HG03139 (cell line): ENCODE results near the gene PCNX2.
"Not testable (repeated sequence)": the region's sequence is repeated elsewhere in the genome, so short reads cannot be mapped to it uniquely, and the experiment has no call there.

Source experiments
- ATAC-seq: cut with Tn5 transposase; IDR thresholded peaks from one replicate; pipeline ENCODE4 v1.9.1; 2021; ENCODE audit not compliant: unreplicated experiment

The PCNX2 gene

DNA sequence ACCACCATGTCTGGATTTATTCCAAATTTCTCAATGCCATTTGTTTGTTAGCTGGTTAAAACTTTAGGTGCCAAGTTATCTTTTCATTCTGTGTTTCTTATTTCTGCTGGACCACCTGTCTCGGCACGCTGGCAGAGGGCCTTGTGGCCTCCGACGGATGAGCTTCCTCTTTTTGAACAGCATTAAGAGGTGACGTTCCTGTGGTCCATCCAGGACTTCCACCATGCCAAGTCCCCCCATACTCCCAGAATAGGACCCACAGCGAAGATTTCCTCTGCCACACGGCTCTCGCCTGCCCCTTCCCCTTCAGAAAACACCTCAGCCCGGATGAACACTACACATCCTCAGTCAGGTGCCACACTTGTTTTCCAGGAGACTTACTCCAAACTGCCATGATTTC lies 271.3 kb downstream of the PCNX2 start:
- no peak for ATAC-seq

DNA sequence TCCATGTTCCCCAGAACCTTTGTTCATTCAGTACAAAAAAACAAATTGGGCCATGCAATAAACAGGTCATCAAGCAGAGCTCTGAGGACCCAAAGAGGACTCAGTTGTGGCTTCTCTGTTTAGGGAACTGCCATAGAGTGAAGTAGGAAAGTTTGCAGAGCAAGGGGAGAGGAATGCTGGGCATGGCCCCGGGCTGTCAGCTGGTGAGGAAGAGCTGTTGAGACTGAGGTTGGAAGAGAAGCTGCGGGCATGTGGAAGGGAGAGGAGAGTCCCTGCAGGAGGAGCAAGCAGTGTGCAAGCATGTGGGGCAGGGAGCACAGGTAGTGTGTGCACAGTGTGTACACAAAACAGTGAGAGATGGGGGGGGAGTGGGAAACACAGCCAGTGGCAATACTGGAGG lies 273.3 kb downstream of the PCNX2 start:
- no peak for ATAC-seq

DNA sequence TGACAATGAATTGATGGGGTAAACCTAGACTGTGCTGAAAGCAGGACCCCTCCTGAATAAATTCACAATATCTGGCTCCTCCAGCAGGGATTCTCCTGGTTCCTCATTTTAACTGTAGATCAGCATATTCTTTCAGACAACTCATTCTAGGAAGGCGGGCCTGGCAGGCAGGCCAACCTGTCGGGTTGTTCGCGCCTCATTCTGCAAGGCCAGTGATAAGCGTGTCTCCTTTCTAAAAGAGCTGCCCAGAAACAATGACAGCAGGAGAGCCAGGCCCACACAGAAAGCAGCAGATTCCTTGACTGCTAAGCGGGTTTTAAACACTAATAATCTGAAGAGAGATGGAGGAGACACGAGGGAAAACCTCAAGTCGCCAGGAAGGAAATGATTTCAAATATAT lies 275.1 kb downstream of the PCNX2 start:
- ATAC-seq, result no peak

DNA sequence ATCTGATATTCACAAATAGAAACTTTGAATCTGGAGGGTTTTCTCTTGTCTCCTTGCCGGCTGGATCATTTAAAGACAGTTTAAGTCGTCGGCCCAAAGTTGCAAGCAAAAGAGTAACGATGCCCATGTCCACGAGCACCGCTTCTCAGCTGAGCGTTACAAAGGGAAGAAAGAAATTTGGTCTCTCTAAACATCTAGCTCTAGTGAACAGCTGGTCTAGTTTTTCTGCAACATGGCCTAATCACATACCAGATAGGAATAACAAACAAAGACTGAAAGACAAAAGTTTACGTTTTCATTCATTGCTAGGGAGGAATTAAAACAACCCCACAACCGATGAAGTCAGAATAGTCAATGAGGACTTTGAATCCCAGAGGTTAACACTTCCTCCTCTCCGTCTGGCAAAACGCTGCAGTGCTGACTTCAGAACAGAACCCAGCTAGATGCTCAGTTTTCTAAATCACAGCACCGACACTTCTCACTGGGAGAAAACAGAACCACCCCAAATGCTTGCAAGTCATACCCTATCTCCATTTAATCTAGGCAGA lies 275.7 kb downstream of the PCNX2 start:
- no peak for ATAC-seq

DNA sequence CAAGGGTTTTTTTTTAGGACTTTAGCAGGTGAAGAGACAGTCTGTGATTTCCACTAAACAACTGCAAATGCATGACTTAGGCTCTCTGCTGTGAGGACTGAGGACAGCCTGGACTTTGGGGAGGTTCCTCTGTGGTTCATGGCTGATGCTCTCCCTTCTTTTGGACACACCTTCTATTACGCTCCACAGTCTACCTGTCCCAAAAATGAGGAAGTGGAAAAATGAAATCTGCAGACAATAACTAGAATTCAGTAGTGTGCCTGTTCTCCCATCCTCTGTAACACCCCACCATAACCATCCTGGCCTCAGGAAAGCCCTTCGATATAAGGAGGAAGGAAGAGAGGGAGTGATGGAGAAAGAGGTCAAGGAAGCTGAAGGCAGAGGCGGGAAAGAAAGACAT lies 276.4 kb downstream of the PCNX2 start:
- ATAC-seq, result no peak

DNA sequence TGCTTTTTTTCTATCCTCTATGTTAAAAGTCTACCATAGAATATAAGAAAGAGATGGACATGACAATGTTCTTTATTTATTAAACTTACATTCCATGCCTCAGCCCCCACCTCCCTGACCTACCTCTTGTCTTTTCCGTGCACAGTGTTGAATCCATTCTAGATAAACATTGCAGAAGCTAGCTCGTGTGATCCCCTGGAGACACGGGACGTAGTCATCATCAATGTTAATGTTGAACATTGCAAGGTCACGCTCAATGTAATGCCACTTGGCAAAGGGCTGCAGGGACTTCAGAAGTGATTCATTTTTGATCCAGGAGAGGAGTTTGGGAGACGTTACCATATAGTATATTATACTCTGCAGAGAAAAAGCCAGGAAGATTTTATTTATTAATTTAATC lies 278.7 kb downstream of the PCNX2 start:
- no peak for ATAC-seq

DNA sequence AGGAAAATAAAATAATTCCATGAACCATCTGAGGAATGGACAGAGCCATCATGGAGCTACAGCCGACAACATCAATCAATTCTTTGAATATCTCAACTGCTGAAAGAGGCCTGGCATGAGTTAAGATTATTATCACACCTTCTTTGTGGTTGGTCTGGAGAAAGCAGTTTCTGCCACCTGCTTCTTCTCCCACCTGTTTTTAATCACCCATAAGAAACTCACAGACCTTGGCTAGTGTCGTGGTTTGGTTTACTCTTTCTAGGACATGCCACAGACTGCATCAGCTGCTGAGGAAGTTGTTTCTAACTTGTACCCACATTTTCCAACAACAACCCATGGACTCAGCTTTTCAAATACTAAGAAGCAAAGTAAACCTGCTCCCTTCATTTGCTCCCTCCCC lies 279.6 kb downstream of the PCNX2 start:
- ATAC-seq, result no peak

DNA sequence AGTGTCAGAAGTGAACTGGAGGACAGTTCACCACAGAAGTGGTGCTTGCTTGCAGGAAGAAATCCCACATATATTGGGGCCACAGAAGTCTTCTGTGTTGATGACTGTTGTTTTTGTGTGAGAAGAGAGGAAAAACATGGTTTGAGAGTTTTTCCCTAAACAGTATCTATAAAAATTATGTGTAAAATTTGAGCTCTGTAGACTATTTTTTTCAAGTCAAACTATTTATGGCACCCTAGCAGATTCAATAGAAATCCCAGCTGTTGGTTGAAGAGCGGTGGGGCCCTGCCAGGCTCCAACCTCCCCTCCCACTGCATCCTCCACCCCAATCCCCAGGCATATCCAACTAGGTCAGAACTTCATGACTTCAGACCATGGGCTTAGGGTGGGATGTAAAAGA lies 283.5 kb downstream of the PCNX2 start:
- no peak for ATAC-seq

DNA sequence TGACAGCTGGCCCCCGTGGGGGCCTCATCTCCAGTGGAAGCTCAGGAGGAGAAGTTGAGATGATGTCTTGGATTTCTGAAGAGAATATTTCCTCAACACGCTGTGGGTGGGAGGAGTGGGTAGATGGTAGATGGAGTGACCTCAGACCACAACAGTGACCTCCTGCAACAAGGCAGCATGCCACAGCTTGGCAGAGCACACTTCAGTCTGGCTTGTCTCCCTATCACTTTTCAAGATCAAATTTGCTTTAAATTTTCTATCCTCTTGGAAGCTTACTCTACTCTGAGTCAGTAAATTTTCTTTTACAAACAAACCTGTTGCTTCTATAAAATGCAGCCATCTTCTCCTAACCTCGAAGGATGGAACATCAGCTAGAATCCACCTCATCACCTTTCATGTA lies 285.4 kb downstream of the PCNX2 start:
- no peak for ATAC-seq

DNA sequence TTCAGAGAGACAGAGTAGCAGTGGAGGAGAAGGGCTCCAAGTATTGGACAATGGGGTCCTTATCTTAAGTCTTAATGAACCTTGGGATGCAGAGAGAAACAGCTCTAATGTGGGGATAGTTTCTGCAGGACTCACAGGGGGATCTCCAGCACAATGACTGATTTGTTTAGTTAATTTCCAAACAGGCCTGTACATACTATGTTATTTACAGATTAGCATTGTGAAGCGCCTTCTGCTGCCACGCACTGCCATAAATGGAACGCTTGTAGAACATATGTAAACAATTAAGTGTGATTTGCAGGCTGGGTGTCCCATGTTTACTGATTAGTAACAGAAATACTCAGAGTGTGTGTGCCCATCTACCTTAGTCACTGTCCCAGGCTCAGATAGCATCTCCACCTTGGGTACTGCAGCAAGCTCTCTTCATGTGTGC lies 289.0 kb downstream of the PCNX2 start:
- ATAC-seq, result no peak

DNA sequence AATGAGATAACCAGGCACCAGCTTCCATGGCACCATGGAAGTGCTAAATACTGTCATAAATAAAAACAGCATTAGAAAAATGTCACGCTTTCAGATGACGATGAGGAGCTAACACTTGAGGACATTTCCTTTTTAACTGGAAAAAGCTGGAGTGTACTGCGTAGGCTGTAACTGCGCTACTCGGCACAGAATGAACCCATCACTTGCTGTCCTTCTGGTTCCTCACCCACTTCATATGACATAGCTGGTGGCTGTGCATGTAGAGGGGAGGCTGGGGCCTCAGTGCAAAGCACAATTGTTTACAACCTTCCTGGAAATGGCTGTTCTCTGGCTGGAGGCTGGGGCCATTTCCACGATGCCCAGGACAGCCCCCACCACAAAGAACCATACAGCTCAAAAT lies 289.4 kb downstream of the PCNX2 start:
- no peak for ATAC-seq

DNA sequence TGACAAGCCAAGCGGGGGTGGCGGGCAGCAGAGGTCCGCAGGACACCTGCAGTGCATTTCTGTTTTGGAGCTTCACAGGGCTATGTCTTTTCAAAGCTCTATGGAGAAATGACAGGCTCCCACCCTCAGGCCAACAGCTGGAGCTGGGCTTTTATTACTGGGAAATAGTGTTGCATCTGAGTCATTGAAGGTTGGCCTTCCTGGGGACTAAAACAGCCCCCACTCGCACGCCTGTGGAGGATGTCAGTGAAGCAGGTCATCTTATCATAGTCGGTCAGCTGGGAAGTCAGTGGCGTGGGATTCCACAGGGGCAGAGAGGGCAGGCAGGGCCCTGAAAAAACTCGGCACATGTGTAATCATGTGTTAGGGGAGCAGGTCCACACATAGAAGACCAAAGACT lies 289.8 kb downstream of the PCNX2 start:
- ATAC-seq, result no peak

DNA sequence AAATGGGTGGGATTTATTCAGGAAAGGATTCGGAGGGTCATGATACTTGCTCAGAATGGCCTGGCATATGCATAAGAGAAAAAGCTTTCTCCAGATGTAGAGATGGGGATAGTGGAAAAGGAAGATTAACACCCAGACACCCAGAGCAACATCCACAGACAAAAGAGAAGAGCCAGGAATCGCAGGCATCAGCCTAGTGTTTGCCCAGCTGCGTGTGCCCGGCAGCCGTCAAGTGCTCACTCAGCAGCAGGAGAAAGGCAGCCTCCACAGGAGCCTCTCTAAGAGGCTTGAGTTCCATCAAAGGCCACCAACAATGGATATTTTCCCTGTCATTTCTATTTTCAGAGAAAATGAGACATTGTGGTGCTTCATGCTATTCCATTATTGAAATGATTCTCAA lies 290.4 kb downstream of the PCNX2 start:
- ATAC-seq, result no peak

DNA sequence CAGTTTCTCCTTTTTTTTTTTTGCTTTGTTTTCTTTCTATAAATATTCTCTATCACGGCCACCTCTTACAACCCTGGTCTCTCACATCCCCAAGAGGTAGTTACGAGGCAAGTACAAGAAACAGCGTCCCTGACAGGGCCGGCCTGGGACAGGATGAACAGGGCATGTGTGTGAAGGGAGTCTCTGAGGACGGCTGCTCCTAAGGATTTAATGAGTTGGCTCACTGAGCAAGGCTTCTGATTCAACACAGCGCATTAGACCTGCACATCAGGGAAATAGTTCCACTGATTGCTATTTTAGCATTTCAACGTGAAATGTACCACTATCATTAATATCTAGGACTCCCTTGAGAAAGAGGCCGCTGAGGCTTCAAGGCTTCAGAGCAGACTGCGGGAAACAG lies 291.1 kb downstream of the PCNX2 start:
- no peak for ATAC-seq

DNA sequence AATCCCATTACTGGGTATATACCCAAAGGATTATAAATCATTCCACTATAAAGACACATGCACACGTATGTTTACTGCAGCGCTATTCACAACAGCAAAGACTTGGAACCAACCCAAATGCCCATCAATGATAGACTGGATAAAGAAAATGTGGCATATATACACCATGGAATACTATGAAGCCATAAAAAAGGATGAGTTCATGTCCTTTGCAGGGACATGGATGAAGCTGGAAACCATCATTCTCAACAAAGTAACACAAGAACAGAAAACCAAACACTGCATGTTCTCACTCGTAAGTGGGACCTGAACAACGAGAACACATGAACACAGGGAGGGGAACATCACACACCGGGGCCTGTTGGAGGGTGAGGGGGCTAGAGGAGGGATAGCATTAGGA lies 291.9 kb downstream of the PCNX2 start:
- not testable (repeated sequence) for ATAC-seq

DNA sequence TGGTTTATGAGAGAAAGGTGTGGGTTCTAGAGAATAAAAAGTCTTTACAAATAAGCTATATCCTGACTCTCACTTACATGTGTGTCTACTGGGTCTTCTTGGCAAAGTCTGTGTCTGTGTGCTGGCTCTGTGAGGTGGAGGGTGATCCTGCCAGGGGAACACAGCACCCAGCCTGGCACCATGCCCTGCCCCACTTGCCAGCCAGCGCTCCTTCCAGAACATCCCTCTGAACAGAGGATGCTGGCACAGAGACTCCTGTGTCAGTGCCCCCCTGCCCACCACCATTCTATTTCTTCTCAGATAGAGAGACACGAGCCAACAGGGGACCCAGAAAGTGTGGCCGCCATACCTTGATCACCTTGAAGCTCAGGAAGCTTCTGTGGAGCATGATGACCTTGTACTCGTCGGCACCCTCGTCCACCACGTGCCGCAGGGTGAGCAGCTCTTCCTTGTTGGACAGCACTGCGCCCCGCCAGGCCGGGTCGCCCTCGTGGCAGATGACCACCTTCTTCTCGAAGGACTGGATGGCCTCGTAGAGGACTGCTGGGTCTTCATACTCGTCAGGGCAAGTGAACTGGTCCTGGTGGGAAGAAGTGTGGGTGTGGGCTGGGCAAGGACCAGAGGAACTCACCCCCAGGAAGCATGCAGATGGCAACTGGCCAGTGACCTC lies 295.4 kb downstream of the PCNX2 start:
- ATAC-seq, result no peak

DNA sequence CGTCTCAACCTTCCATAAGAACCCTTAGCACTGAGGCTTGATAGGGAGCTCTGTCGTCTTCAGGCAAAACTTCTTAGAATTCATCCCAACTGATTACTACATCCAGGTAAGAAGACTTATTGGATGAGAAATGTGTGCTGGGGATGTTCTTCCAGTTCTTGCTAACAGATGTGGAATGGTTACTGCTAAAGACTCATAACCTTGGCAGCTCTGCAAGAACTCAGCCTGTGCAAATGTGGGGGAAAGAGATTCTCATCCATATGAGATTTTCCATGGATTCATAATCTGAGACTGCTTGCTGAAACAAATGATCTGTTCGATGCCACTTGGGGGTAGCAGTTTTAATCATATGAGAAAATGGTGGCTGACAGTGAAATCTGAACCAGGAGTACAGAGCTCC lies 296.9 kb downstream of the PCNX2 start:
- no peak for ATAC-seq

DNA sequence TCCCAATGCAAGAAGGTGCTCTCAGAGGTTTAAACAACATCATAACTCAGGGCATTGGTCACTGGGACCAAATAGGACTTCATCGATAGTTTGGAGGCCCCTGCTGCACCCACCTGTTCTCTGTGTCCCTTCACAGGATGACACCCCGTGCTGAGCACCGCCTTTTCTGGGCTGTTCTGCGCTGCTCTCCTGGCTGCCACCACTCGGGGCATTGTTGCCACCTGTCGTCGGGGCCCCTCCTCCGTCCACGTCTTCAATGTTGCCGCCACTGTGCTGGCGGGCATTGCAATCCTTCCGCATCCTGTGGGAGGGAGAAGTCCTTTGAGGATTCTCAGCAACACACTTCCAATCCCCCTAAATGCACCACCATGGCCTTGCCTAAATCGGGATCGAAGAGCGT lies 297.4 kb downstream of the PCNX2 start:
- no peak for ATAC-seq

DNA sequence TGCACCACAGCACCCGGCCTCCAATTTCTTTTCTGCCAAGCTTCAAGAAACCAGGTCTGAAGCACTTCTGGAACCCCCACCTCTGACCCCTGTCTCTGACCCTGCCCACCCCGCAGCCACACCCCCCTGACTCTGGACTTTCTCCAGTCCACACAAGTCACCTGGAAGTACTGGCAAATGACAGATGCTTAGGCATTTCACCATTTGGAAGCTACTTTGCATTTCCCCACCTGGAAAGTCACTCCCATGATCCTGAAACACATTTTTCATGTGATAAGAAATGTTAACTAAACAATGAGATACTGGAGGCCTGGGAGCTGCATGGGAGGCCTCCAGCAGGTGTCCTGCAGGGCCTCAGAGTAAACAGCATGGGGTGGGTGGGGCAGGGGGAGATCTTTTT lies 299.4 kb downstream of the PCNX2 start:
- no peak for ATAC-seq

DNA sequence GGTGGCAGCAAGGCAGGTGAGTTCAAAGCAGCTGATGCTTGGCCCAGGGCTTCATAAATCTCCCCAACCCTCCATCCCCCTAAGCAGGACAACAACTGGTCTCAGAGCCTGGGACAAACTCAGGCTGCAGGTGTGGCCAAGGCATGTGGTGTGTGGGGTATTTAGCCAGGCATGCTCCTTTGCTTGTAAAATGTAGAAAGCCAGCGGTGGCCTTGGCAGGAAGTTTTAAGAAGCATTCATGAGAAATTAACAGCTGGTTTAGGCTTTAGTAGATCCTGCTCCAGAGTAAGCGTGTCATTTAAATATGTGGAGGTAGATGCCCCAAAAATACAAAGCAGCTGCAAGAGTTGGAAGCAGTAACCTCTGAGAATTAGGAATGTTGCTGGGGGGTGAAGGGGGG lies 300.3 kb downstream of the PCNX2 start:
- no peak for ATAC-seq

DNA sequence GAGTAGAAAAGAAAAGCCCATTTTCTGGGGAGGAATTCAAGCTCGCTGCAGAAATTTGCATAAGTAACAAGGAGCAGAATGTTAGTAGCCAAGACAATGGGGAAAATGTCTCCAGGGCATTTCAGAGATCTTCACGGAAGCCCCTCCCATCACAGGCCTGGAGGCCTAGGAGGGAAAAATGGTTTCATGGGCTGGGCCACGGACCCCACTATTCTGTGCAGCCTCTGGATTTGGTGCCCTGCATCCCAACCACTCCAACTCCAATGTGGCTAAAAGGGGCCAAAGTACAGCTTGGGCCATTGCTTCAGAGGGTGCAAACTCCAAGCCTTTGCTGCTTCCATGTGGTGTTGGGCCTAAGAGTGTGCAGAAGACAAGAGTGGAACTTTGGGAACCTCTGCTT lies 302.0 kb downstream of the PCNX2 start:
- no peak for ATAC-seq

DNA sequence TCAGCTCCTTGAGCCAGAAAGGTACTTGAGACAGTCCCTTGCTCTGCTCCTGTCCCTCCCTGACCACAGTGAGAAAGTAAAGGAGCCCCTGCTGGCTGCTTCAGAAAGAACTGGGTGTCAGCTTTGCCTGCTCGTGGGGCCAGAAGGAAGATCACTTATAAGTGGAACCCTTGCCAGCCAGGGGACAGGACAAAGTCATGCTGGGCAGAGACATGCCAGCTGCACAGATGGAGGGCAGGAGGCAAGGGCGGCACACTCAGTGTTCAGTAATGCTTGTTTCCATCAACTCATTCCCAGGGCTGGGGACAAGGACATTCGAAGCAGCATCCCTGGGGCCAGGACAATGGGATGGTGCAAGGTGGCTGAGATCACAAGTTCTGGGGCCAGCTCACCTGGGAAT lies 303.3 kb downstream of the PCNX2 start:
- no peak for ATAC-seq

DNA sequence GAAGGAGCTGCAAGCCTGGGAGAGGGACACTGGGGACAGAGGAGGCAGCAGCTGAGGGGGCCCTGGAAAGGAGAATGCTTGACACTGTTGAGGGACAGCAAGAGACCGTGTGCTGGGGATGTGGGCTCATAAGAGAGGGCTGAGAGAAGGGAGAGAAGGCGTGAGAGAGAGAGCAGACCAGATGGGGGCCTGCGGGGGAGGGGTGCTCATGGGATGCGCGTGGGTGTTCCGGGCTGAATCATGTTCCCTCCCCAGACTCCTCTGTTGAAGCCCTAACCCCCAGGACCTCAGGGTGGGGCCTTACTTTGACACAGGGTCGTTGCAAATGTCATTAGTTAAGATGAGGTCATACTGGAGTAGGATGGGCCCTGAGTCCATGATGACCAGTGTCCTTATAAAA lies 304.3 kb downstream of the PCNX2 start:
- no peak for ATAC-seq
